Right renal pelvis (tissue), 4 donors: ENCODE data around the gene FMNL2. TPM values are rescaled to one million over a fixed set of nuclear protein-coding genes. Genes with fewer than 3 reads are reported as not detected.

Source experiments
- DNase-seq, 4 donors: peaks; one replicate each; pipeline ENCODE4 v3.0.0-alpha.2; 2013; ENCODE audit warnings: low read depth in 4 of 4, low spot score in 3 of 4, missing footprints in 1 of 4
- polyA plus RNA-seq, 4 donors: library from polyadenylated mRNA; unstranded; fragments of 120-200 nt; gene quantifications; one replicate each; pipeline ENCODE4 v1.2.1, GENCODE V29; 2013; ENCODE audit not compliant: insufficient read length in 4 of 4

Gene FMNL2
- polyA plus RNA-seq, 4 donors, result 87.8 to 108 (median 103) TPM

GRCh38 chr2:152444448-152444847 is 109.5 kb downstream of the FMNL2 start:
- DNase-seq, result no peak

- no peak for DNase-seq
These were observed 110.4 kb downstream of the FMNL2 start for GRCh38 chr2:152445375-152445774.

GRCh38 chr2:152445791-152446201 is 110.8 kb downstream of the FMNL2 start:
- DNase-seq, result no peak

DNA sequence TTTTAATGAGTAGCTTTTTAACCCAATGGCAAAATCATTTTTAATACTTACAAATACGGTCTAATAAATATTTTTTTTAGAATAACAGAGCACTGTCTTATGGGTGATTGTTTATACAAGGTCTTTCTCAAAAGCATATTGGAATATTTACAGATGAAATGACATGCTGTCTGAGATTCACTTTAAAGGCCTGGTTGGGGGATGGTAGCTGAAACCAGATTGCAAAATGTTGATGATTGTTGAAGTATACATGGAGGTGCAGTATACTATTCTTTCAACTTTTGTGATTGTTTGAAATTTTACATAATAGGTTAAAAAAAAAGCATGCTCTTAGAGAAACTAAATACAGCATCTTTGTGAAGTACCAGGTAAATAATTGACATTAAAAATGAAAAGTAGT is 111.2 kb downstream of the FMNL2 start:
- DNase-seq, result no peak

- no peak for DNase-seq
These were observed 112.9 kb downstream of the FMNL2 start for GRCh38 chr2:152447897-152448296.

DNA sequence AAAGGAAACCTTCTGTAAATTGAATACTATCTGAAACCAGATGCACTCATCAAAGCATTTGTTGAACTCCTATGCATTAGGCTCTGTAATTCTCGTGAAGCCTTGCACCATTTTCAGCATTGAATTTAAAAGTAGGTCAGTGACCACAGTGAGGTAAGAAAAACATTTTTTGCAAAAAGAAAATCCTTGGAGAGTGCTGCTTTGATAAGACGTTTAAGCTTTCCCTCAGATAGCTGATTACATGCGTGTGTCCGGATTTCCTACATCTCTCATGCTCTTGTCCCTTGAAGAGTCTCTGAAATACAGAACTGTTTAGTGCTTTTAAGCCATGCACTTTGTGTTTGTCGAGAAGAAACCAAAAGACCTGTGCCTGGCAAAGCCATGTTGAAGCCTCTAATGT is 113.6 kb downstream of the FMNL2 start:
- DNase-seq, result no peak

DNA sequence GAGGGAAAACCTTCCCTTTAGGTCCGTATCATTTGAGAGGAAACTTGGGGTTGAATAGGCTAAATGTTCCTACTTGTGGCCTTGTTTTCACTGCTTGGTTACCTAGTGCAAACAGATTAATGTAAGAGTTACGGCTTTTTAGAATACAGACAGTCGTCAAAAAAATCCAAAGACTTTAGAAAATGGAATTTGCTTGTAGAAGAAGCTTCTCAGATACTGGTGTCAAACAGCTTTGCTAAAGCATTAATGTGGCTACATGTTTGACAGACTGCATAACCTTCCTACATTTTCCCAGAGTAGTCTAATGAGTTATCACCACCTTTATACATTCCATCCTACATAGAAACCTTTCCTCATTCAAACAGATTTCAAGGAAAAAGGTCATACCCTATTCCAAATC is 114.6 kb downstream of the FMNL2 start:
- DNase-seq, result no peak

- no peak for DNase-seq
These were observed 115.2 kb downstream of the FMNL2 start for GRCh38 chr2:152450176-152450575.

GRCh38 chr2:152452256-152452973 is 117.4 kb downstream of the FMNL2 start:
- DNase-seq, result no peak

DNA sequence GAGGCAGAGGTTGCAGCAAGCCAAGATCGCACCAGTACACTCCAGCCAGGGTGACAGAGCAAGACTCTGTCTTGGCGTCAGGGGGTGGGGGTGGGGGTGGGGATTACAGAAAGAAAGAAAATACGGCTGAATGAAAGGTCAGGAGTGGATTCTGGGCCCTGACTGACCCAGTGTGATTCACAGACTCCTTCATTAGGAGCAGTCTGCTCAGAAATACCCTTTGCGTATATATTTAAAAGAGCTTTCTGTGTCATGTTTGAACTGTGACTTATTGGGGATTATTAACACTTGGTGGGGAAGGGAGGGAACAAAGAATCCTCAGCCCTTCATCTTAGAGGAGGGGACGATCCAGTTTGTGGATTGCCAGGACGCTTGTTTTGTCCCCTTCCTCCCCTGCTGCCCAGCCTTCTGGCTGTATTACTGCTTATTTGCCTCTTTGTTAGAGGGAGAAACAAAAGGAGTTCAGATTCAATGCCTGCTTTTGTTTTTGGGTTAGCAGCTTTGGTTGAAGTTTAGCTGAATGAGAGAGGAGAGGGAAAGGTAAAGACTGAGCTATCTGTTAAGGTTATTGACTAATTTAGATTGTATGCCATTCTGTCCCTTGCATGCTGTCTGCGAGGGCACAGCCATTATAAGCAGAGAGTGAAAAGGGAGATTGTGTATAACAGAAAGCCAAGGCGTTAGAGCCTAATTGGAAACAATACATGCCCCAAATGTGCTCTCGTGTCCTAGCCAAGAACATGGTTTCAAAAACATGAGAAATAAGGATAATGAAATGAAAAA is 118.3 kb downstream of the FMNL2 start:
- no peak for DNase-seq

GRCh38 chr2:152454371-152454770 is 119.4 kb downstream of the FMNL2 start:
- no peak for DNase-seq

DNA sequence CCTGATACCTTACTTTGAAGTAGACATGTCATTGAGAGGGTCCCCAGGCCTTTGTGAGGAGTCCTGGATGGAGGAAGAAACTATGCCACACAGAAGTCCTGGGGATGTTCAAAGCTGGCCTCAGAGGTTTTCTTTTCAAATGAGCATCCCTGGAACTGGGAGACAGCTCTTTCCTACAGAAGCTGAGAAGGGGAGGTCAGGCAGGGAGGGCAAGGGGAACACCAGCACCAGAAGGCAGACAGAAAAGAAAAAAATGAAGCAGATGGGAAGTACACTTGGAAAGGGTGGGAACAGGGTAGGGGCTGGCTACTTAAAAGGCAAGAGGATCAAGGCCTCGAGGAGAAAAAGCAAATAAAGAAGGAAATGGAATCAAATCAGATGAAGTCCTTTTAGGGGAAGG is 120.0 kb downstream of the FMNL2 start:
- DNase-seq, result no peak

GRCh38 chr2:152455738-152456137 is 120.8 kb downstream of the FMNL2 start:
- no peak for DNase-seq

DNA sequence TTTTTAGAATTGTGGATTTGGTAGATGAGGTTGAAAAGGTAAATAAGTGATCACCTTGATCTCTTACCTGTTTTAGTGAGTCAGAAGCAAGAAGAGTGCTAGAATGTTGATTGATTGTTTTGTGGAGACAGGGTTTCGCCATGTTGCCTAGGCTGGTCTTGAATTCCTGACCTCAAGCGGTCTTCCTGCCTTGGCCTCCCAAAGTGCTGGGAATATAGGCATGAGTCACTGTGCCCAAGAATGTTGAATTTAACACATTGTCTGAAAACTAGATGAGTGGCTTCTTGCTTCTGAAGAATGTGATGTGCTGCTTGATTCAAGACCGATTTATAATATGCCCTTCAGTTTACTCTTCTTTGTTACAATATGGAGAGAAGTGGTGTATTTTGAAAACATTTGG is 121.3 kb downstream of the FMNL2 start:
- DNase-seq, result no peak

DNA sequence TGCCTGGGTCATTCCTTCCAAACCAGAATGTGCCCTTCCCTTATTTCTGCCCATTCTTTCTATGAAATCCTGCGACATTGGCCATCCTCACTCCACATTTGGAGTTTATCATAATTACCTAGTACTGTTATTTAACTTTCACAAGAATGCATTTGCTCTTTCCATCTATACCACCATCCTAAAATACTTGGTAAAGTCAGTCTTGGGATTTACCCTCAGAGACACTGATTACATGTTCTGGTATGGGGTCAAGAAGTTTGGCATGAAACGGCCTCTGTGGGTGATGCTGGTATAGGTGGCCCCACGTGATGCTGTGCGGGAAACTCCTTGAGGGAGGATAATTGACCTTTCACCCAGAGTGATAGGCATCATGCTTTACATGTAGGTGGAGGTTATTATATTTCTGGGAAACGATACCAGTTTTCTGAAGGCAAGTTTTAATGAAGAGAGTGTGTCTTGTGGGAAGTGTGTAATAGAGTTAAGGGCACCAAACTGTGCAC is 123.5 kb downstream of the FMNL2 start:
- DNase-seq, result no peak

- no peak for DNase-seq
These were observed 124.1 kb downstream of the FMNL2 start for GRCh38 chr2:152459091-152459490.

GRCh38 chr2:152460567-152460966 is 125.6 kb downstream of the FMNL2 start:
- DNase-seq, result no peak

DNA sequence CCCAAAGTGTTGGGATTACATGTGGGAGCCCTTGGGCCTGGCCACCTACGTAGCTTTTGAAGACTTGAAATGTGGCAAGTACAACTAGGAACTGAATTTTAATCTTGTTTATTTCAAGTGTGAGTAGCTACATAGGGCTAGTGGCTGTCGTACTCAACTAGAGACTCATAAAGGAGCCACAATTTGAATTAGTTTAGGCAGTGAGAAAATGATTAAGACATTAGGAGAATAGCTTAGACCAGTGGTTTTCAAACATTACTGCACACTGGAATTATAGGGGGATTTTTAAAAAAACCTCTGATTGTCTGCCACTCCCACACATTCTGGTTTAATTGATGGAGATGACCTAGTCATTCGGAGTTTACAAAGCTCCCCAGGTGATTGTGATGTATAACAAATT is 127.1 kb downstream of the FMNL2 start:
- DNase-seq, result no peak

- no peak for DNase-seq
These were observed 127.8 kb downstream of the FMNL2 start for GRCh38 chr2:152462779-152463178.

DNA sequence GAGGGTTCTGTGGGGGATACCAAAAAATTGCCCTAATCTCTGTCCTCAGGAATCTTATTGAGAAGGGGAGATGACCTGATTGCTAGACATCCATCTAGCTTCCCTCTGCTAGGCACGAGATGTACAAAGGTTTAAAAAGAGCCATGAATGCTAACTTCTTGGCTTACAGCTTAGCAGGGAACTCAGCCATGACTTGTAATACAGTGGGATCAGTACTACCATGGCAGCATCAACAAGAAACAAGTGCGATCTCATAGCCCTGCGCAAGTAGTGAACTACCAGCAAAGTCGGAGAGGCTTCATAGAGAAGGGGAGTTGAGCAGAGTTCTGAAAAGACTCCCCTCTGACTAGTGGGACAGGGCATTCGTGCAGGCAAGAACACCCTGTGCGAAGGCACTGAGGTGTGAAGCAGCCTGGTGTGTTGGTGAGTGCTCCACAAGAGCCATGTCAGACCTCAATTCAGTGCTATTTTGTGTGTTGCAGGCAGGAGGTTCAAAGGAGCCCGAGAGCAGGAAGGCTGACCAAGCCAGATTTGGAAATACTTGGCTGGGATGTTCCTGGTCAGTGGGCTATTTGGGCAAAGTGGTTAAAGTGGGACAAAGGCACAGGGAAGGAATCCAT is 130.0 kb downstream of the FMNL2 start:
- DNase-seq, result no peak

- no peak for DNase-seq
These were observed 130.6 kb downstream of the FMNL2 start for GRCh38 chr2:152465541-152465940.

DNA sequence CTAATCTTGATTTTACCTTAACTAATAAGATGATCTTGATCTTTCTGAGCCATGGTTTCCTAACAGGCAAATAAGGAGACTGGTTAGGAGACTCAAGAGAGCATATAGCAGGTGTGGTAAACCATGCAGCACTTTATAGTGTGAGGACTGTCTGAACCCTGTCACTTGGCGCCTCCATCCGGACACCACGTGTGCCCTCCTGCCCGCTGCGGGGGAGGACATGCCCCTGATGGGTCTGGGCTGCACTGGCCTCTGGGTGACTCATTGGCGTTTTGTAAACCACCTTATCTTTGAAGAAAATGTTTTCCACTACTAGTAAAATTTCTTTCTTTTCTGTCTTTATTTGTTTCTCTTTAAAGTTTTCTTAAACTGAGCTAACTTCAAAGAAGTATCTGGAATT is 131.1 kb downstream of the FMNL2 start:
- DNase-seq, result no peak
